Cerebellar nuclear complex (tissue), 1 donor: Measurements from ENCODE around the gene LRP1.

Experiments
- DNase-seq, 2 experiments: peaks; one replicate each; lab custom pipeline; 2025; lab: John Stamatoyannopoulos, UW

LRP1 gene

GRCh38 chr12:57194253-57194652 is 66.0 kb downstream of the LRP1 start:
- DNase-seq = no peak

GRCh38 chr12:57195186-57195585 is 66.9 kb downstream of the LRP1 start:
- DNase-seq = no peak

GRCh38 chr12:57195611-57196371 is 67.5 kb downstream of the LRP1 start:
- DNase-seq = no peak

- DNase-seq = no peak
Measured at GRCh38 chr12:57196439-57196838, 68.2 kb downstream of the LRP1 start.

- DNase-seq = no peak
Measured at GRCh38 chr12:57196956-57197355, 68.7 kb downstream of the LRP1 start.

- no peak for DNase-seq
Measured at GRCh38 chr12:57198329-57198728, 70.0 kb downstream of the LRP1 start.

- DNase-seq = no peak
Measured at GRCh38 chr12:57199191-57199590, 70.9 kb downstream of the LRP1 start.

- DNase-seq = no peak
Measured at GRCh38 chr12:57200497-57200896, 72.2 kb downstream of the LRP1 start.

GRCh38 chr12:57201219-57201618 is 72.9 kb downstream of the LRP1 start:
- no peak for DNase-seq

- no peak for DNase-seq
Measured at GRCh38 chr12:57201631-57202030, 73.3 kb downstream of the LRP1 start.

GRCh38 chr12:57202321-57202720 is 74.0 kb downstream of the LRP1 start:
- no peak for DNase-seq

- no peak for DNase-seq
Measured at GRCh38 chr12:57203201-57203600, 74.9 kb downstream of the LRP1 start.

GRCh38 chr12:57203791-57204190 is 75.5 kb downstream of the LRP1 start:
- peak in 1 of 2 experiments; percentile 65 for DNase-seq

GRCh38 chr12:57204454-57204853 is 76.2 kb downstream of the LRP1 start:
- no peak for DNase-seq

- no peak for DNase-seq
Measured at GRCh38 chr12:57205186-57205585, 76.9 kb downstream of the LRP1 start.

GRCh38 chr12:57205931-57206330 is 77.6 kb downstream of the LRP1 start:
- DNase-seq = no peak

- no peak for DNase-seq
Measured at GRCh38 chr12:57207731-57208630, 79.7 kb downstream of the LRP1 start.

- no peak for DNase-seq
Measured at GRCh38 chr12:57208631-57209282, 80.5 kb downstream of the LRP1 start.

GRCh38 chr12:57209916-57210315 is 81.6 kb downstream of the LRP1 start:
- DNase-seq = no peak

- DNase-seq = no peak
Measured at GRCh38 chr12:57210461-57210860, 82.2 kb downstream of the LRP1 start.

- DNase-seq = no peak
Measured at GRCh38 chr12:57210926-57211692, 82.8 kb downstream of the LRP1 start.
